ENCODE data around the gene SRI.
"Not testable (repeated sequence)": the region's sequence is repeated elsewhere in the genome, so short reads cannot be mapped to it uniquely, and the experiment has no call there.

The SRI gene, protein sequence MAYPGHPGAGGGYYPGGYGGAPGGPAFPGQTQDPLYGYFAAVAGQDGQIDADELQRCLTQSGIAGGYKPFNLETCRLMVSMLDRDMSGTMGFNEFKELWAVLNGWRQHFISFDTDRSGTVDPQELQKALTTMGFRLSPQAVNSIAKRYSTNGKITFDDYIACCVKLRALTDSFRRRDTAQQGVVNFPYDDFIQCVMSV

DNA sequence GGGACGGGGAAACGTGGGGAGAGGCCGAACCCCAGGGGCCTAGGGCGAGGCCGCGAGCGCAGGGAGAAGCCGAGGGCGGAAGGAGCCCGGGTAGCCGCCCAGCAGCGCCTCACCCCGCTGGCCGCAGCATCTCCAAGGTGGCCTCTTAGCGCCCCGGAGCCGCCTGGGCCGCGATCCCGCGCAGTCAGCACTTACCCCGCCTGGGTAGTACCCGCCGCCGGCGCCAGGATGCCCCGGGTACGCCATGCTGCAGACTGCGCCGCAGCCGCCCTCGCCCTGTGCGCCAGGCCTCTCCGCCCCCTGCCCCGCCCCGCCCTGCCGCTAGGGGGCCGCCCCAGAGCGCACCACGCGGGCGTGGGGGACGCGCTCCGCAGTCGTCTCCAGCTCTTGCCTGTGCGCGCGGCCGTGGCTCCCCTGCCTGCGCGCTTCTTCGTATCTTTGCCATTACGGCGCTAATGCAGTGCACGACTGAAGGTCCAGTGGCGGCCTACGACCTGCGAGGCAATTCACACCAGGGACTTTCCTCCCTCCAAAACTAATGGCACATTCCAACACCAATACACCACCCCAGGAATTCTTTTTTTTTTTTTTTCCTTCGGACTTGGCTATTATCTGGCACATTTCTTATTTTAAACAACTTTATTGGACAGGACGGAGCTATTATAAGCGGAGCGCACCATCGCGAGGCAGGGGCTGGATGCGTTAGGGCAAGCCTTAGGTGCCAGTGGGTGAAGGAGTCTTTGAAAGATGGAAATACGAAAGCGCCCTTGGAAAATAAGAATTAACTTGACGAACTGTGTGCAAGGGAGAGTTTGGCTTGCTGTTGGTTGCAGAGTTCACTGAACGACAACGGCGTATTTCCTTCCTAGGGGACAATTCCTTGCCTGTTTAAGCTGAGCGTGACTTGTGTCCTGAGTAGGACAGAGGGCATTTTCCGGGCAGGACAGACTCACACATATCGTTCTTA, at the start of gene SRI:
TSS of gene SRI (minus strand) at position 258 of the 967 bp plus-strand sequence. CDS start at position 246, 12 bp downstream.
- DNase-seq (ENCODE audit: low read depth, low spot score): no peak
- POLR2A ChIA-PET: interaction anchor here (0.7 kb wide), 1 partner anchor 103 kb away, joined by 3 read pairs; no protein-coding TSS in a partner anchor
- H3K4me3 ChIP-seq (ENCODE audit: low read depth, low read length): peak within 1 kb of the TSS; percentile 89
- CTCF ChIA-PET: interaction anchor here (0.8 to 1.5 kb wide), 9 partner anchors 9 to 28 kb away, joined by 3 to 6 read pairs (median 3); no protein-coding TSS in a partner anchor
- TF ChIP-seq, protein P1, sequence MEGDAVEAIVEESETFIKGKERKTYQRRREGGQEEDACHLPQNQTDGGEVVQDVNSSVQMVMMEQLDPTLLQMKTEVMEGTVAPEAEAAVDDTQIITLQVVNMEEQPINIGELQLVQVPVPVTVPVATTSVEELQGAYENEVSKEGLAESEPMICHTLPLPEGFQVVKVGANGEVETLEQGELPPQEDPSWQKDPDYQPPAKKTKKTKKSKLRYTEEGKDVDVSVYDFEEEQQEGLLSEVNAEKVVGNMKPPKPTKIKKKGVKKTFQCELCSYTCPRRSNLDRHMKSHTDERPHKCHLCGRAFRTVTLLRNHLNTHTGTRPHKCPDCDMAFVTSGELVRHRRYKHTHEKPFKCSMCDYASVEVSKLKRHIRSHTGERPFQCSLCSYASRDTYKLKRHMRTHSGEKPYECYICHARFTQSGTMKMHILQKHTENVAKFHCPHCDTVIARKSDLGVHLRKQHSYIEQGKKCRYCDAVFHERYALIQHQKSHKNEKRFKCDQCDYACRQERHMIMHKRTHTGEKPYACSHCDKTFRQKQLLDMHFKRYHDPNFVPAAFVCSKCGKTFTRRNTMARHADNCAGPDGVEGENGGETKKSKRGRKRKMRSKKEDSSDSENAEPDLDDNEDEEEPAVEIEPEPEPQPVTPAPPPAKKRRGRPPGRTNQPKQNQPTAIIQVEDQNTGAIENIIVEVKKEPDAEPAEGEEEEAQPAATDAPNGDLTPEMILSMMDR (IDR thresholded peaks at IDR 0.05; ENCODE audit: insufficient read depth, low read length, missing control alignments): peak; percentile 74

DNA sequence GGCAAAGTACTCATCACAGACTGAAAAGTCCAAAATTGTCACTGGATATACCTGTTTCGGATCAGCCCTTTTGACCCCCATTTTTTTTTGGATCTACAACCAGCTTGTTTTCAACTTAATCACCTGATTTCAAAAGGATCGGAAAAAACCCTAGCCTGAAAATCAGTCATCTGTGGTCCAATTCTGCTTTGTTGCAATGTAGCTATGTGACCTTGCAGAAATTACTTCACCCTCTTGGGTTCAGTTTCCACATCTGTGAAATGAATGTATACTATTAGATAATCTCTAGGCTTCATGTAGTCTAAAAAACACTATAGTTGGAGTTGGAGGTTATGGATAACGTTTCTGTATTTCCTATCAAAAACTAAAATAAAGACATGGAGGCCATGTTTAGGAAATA, 49.7 kb upstream of the SRI start:
- TF ChIP-seq, protein P1 (IDR thresholded peaks at IDR 0.05; ENCODE audit: insufficient read depth, low read length, missing control alignments): no peak
- ChIA-PET CTCF (no interaction called here), POLR2A (no interaction called here)
- no peak overlapping the region for H3K4me3 ChIP-seq (ENCODE audit: low read depth, low read length)
- no peak for DNase-seq (ENCODE audit: low read depth, low spot score)

DNA sequence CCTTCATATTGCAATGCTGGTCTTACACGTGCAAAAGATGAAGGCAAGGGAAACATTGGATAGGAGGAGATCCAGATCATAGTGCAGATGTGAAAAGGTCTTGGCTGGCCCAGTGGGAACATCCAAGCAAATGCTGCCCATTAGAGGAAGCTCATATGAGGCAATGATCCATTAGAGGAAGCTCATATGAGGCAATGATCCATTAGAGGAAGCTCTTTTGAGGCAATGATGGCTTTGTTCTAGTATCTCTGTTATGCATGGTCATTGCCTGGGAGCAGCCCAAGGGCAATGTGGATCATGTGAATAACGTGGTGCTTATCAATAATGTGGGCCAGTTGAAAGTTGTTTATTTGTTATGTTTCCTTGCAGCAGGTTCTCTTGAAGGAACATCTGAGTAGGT, 49.0 kb upstream of the SRI start:
- H3K4me3 ChIP-seq (ENCODE audit: low read depth, low read length): no peak overlapping the region
- POLR2A ChIA-PET: no interaction called here
- TF ChIP-seq, protein P1 (IDR thresholded peaks at IDR 0.05; ENCODE audit: insufficient read depth, low read length, missing control alignments): no peak
- DNase-seq (ENCODE audit: low read depth, low spot score): no peak
- CTCF ChIA-PET: no interaction called here

DNA sequence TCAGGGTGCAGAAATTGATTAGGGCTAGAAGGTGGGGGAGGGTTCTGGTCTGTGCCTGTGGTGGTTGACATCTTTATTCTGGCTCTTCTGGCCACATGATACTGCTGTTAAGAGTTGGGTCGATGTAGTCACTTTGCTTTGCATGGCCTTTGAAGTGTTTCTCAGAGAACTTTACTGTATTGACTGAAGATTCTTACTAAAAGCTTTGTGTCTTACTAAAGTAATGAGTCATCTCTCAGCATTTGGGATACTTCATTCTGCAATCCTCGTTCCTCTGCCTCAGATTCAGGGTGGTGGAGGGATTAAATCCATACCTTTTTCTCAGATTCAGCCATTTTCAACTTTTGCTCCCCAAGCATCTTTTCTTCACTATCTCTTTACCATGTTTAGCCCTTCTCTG, 48.2 kb upstream of the SRI start:
- TF ChIP-seq, protein P1 (IDR thresholded peaks at IDR 0.05; ENCODE audit: insufficient read depth, low read length, missing control alignments): no peak
- ChIA-PET POLR2A (no interaction called here), CTCF (no interaction called here)
- no peak overlapping the region for H3K4me3 ChIP-seq (ENCODE audit: low read depth, low read length)
- no peak for DNase-seq (ENCODE audit: low read depth, low spot score)

DNA sequence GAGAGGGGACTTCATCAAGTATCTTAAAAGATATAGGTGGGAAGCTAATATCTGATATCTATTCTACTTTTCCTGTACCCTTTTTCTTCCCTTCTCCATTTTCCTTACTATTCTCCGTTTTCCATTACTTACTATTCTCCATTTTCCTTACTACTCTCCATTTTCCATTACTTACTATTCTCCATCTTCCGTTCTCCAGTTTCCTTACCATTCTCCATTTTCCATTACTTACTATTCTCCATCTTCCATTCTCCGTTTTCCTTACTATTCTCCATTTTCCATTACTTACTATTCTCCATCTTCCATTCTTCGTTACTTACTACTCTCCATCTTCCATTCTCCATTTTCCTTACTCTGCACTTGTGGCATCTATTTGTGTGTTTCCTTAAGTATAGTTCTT, 47.6 kb upstream of the SRI start:
- no peak overlapping the region for H3K4me3 ChIP-seq (ENCODE audit: low read depth, low read length)
- ChIA-PET POLR2A (no interaction called here), CTCF (no interaction called here)
- TF ChIP-seq, protein P1 (IDR thresholded peaks at IDR 0.05; ENCODE audit: insufficient read depth, low read length, missing control alignments): no peak
- DNase-seq (ENCODE audit: low read depth, low spot score): no peak

DNA sequence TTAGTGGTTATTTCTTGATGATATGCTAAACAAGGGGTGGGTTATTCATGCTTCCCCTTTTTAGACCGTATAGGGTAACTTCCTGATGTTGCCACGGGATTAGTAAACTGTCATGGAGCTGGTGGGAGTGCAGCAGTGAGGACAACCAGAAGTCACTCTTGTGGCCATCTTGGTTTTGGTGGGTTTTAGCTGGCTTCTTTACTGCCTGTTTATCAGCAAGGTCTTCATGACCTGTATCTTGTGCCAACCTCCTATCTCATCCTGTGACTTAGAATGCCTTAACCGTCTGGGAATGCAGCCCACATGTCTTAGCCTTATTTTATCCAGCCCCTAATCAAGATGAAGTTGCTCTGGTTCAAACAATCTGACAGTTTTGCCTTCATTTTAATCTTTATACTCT, 45.1 kb upstream of the SRI start:
- CTCF ChIA-PET; DNase-seq (ENCODE audit: low read depth, low spot score): not testable (repeated sequence)

More for the DNA sequence above, 45.1 kb upstream of the SRI start:
- H3K4me3 ChIP-seq (ENCODE audit: low read depth, low read length); POLR2A ChIA-PET: not testable (repeated sequence)
